T-helper 2 cell treated with Interferon-gamma antibody and Interleukin-4, amounts not matched to agents 5 μg/mL and 100 μg/mL, for 36 hours (primary cell): ENCODE results near the gene MTA3.
"Not testable (repeated sequence)": the region's sequence is repeated elsewhere in the genome, so short reads cannot be mapped to it uniquely, and the experiment has no call there.

Experiments
- DNase-seq: peaks from one replicate; pipeline ENCODE4 v3.0.0; 2021; ENCODE audit warnings: low spot score
- H3K27ac Mint-ChIP-seq: one replicate; pipeline ENCODE4 v1.8.0; 2021; ENCODE audit warnings: mild to moderate bottlenecking, mixed read lengths
- H3K27me3 Mint-ChIP-seq: one replicate; pipeline ENCODE4 v1.8.0; 2021; ENCODE audit warnings: low read depth, mixed read lengths
- H3K36me3 Mint-ChIP-seq: one replicate; pipeline ENCODE4 v1.8.0; 2021; ENCODE audit warnings: low read depth, mixed read lengths
- H3K4me1 Mint-ChIP-seq: one replicate; pipeline ENCODE4 v1.8.0; 2021; ENCODE audit warnings: low read depth, mixed read lengths
- H3K4me3 Mint-ChIP-seq: one replicate; pipeline ENCODE4 v1.8.0; 2022; ENCODE audit warnings: mild to moderate bottlenecking, moderate library complexity, mixed read lengths
- H3K9me3 Mint-ChIP-seq: one replicate; pipeline ENCODE4 v1.8.0; 2021; ENCODE audit warnings: mixed read lengths

MTA3 gene

DNA sequence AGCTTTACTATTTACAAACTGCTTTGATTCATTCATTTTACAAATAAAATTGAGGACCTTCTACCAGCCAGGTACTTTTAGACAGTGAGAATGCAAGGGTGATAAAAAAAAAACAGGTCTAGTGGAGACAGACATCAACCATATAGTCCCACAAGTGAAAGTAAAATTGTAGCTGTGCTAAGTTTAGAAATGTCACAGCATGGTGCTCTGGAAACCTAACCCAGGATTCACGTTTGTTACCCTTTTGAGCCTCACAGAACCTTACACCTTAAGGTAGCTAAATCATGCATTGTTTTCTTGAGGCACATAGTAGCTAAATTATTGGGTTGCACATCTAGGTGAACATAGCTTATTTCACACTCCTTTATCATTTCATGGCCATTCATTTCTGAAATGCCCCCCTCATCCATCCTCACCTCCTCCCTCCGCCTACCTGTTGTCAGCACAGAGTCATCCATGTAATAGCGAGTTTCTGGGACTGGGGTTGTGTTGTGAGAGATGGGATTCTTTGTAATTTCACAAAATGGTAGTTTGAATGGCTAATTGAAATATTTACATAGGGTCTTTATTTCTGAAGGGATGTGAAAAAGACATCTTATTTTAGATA lies 7.1 kb downstream of the MTA3 start:
- Mint-ChIP-seq H3K4me1 (peaks cover 23% of the 10 kb centered on the region), H3K4me3 (peak overlapping the region; percentile 1), H3K27me3 (no peaks in the 10 kb centered on the region), H3K36me3 (peaks cover 32% of the 10 kb centered on the region), H3K9me3 (no peaks in the 10 kb centered on the region), H3K27ac (no peak overlapping the region)
- no peak for DNase-seq

DNA sequence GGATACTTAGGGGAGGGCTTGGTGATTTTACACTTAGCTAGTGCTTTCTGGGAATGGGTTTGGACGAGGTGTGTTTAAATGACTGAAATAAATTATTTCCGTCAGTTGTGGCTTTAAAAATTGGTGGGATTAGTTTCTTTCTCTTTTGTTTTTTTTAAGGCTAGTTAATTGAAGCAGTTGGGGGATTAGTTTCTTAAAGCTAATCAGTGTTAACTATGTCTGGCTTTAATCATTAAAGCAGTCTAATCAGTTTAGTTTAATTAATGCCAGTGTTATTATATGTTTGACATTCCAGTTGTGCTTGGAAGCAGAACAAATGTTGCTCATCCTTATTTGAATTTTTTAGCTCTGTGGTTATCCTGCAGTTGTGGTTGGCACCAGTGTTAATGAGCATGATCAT lies 10.2 kb downstream of the MTA3 start:
- no peaks in the 10 kb centered on the region for H3K27me3 Mint-ChIP-seq
- H3K36me3 Mint-ChIP-seq, result peaks cover 36% of the 10 kb centered on the region
- no peak overlapping the region for H3K4me3 Mint-ChIP-seq
- no peak overlapping the region for H3K27ac Mint-ChIP-seq
- no peaks in the 10 kb centered on the region for H3K9me3 Mint-ChIP-seq
- H3K4me1 Mint-ChIP-seq, result peaks cover 22% of the 10 kb centered on the region
- DNase-seq, result no peak

DNA sequence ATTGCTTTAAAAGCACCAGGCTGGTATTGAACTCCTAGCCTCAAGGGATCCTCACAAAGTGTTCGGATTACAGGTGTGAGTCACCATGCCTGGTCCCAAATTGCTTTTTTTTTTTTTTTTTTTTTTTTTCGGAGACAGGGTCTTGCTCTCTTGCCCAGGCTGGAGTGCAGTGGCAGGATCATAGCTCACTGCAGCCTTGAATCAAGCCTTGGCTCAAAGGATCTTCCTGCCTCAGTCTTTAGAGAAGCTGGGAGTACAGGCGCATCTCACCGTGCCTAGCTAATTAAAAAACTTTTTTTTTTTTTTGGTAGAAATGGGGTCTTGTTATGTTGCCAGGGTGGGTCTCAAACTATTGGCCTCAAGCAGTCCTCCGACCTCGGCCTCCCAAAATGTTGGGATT lies 12.8 kb downstream of the MTA3 start:
- no peak overlapping the region for H3K27ac Mint-ChIP-seq
- DNase-seq, result no peak
- H3K4me3 Mint-ChIP-seq, result no peak overlapping the region
- peaks cover 6% of the 10 kb centered on the region for H3K4me1 Mint-ChIP-seq
- H3K36me3 Mint-ChIP-seq, result peaks cover 29% of the 10 kb centered on the region
- no peaks in the 10 kb centered on the region for H3K27me3 Mint-ChIP-seq
- no peaks in the 10 kb centered on the region for H3K9me3 Mint-ChIP-seq

- not testable (repeated sequence) for H3K4me3 Mint-ChIP-seq, H3K4me1 Mint-ChIP-seq, H3K27me3 Mint-ChIP-seq
These were observed 16.2 kb downstream of the MTA3 start for GRCh38 chr2:42584628-42585027.

DNA sequence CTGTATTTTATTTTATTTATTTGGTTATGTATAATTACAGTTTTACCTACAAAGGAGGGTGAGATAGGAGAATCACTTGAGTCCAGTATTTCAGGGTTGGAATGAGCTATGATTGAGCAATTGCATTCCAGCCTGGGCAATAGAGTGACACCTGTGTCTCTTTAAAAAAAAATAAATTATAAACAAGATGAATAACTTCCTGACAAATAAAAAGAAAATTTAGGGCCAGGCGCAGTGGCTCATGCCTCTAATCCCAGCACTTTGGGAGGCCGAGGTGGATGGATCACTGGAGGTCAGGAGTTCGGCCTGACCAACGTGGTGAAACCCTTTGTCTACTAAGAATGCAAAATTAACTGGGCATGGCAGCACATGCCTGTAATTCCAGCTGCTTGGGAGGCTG lies 17.3 kb downstream of the MTA3 start:
- Mint-ChIP-seq H3K36me3 (peaks cover 22% of the 10 kb centered on the region), H3K27me3 (no peaks in the 10 kb centered on the region), H3K4me3 (no peak overlapping the region), H3K9me3 (no peaks in the 10 kb centered on the region), H3K4me1 (peaks cover 8% of the 10 kb centered on the region), H3K27ac (no peak overlapping the region)
- DNase-seq, result no peak

More at GRCh38 chr2:42584628-42585027, 16.2 kb downstream of the MTA3 start:
- DNase-seq, H3K9me3 Mint-ChIP-seq, H3K27ac Mint-ChIP-seq: not testable (repeated sequence)
- H3K36me3 Mint-ChIP-seq, result peaks cover 26% of the 10 kb centered on the region

GRCh38 chr2:42587526-42588117 lies 19.2 kb downstream of the MTA3 start:
- DNase-seq, result no peak
- H3K27me3 Mint-ChIP-seq, result no peaks in the 10 kb centered on the region
- peaks cover 8% of the 10 kb centered on the region for H3K4me1 Mint-ChIP-seq
- no peak overlapping the region for H3K4me3 Mint-ChIP-seq
- H3K36me3 Mint-ChIP-seq, result peaks cover 17% of the 10 kb centered on the region
- H3K9me3 Mint-ChIP-seq, result no peaks in the 10 kb centered on the region
- H3K27ac Mint-ChIP-seq, result no peak overlapping the region

DNA sequence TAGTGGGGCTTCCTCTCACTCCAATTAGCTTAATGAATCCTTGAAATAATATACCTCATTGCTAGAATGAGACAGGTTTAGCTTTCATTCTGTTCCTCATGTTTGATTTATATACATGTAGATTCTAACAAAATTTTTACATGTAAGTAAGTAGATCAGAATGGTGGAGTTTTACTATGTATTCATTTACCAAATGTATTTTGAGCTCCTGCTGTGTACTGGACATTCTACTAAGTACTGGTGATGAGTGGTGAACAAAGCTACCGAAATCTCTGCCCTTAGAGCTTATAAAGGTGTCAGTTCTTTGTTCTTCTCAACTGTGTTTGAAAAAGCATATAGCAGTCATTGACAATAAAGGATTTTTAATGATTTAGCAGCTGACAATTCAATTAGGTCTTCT lies 19.7 kb downstream of the MTA3 start:
- Mint-ChIP-seq H3K4me3 (no peak overlapping the region), H3K4me1 (peaks cover 7% of the 10 kb centered on the region), H3K9me3 (no peaks in the 10 kb centered on the region), H3K27ac (no peak overlapping the region), H3K36me3 (peaks cover 13% of the 10 kb centered on the region), H3K27me3 (no peaks in the 10 kb centered on the region)
- no peak for DNase-seq

DNA sequence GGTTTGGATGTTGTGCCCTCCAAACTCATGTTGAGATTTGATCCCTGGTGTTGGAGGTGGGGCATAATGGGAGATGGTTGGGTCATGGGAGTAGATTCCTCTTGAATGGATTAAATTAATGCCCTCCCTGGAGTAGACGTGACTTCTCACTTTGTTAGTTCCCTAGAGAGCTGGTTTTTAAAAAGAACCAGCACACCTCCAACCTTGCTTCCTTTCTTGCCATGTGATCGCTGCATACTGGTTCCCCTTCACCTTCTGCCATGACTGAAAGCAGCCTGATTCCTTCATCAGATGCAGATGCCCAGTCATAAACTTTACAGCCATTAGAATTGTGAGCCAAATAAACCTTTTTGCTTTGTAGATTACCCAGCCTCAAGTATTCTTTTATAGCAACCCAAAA lies 21.7 kb downstream of the MTA3 start:
- no peak for DNase-seq
- Mint-ChIP-seq H3K27me3 (no peaks in the 10 kb centered on the region), H3K36me3 (peaks cover 14% of the 10 kb centered on the region), H3K4me1 (peaks cover 6% of the 10 kb centered on the region), H3K27ac (no peak overlapping the region), H3K9me3 (no peaks in the 10 kb centered on the region), H3K4me3 (no peak overlapping the region)

- Mint-ChIP-seq H3K4me3 (no peak overlapping the region), H3K36me3 (peaks cover 6% of the 10 kb centered on the region), H3K4me1 (peaks cover 4% of the 10 kb centered on the region), H3K9me3 (no peaks in the 10 kb centered on the region), H3K27ac (no peak overlapping the region), H3K27me3 (no peaks in the 10 kb centered on the region)
- no peak for DNase-seq
These were observed 24.9 kb downstream of the MTA3 start for GRCh38 chr2:42593282-42593681.

- Mint-ChIP-seq H3K36me3 (peaks cover 1% of the 10 kb centered on the region), H3K27ac (no peak overlapping the region), H3K4me1 (peaks cover 4% of the 10 kb centered on the region), H3K4me3 (no peak overlapping the region), H3K9me3 (no peaks in the 10 kb centered on the region), H3K27me3 (no peaks in the 10 kb centered on the region)
- no peak for DNase-seq
These were observed 30.2 kb downstream of the MTA3 start for GRCh38 chr2:42598656-42599055.

GRCh38 chr2:42601076-42601475 lies 32.6 kb downstream of the MTA3 start:
- Mint-ChIP-seq H3K36me3 (no peaks in the 10 kb centered on the region), H3K4me3 (no peak overlapping the region), H3K9me3 (no peaks in the 10 kb centered on the region), H3K27ac (no peak overlapping the region), H3K27me3 (no peaks in the 10 kb centered on the region), H3K4me1 (peaks cover 4% of the 10 kb centered on the region)
- no peak for DNase-seq

DNA sequence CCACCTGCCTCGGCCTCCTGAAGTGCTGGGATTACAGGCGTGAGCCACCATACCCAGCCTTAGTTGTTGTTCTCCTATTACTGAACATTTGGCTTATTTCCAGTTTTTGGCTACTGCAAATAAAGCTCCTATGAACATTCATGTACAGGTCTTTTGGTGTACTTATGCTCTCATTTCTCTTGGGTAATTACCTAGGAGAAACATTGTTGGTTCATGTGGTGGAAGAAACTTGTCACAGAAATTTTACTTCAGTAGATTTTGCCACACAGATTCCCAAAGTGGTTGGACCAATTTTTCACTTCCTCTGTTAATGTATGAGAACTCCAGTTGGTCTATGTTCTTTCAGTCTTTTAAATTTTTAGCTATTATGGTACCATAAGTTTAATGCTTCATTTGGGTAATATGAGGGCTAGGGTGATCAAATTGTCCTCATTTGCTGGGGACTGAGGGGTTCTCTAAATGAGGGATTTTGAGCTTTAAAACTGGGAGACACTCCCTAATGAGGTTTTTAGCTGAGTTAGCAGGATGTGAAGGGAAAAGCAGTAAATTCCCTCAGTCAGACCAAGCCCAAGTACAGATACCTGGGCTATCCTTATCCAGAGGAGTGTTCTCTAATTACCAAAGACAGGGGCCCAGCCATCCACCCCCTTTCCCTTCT lies 33.9 kb downstream of the MTA3 start:
- H3K4me3 Mint-ChIP-seq, result no peak overlapping the region
- no peaks in the 10 kb centered on the region for H3K9me3 Mint-ChIP-seq
- peaks cover 4% of the 10 kb centered on the region for H3K4me1 Mint-ChIP-seq
- no peaks in the 10 kb centered on the region for H3K27me3 Mint-ChIP-seq
- no peak for DNase-seq
- no peak overlapping the region for H3K27ac Mint-ChIP-seq
- no peaks in the 10 kb centered on the region for H3K36me3 Mint-ChIP-seq

GRCh38 chr2:42602876-42603219 lies 34.4 kb downstream of the MTA3 start:
- no peak overlapping the region for H3K4me3 Mint-ChIP-seq
- no peak overlapping the region for H3K27ac Mint-ChIP-seq
- DNase-seq, result no peak

DNA sequence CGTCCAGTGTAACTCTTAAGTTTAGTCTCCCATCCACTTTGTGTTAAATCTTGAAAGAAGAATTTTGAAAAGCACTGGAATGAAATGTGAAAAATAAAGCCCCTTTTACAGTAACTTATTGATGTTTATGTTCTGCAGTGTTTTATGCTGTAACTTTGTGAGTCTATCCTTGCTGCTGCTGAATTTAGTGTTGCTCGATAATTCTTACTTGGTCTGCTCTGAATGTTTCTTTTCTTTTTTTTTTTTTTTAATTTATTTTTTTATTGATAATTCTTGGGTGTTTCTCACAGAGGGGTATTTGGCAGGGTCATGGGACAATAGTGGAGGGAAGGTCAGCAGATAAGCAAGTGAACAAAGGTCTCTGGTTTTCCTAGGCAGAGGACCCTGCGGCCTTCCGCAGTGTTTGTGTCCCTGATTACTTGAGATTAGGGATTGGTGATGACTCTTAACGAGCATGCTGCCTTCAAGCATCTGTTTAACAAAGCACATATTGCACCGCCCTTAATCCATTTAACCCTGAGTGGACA lies 36.0 kb downstream of the MTA3 start:
- not testable (repeated sequence) for H3K36me3 Mint-ChIP-seq, H3K4me3 Mint-ChIP-seq, H3K9me3 Mint-ChIP-seq, H3K27me3 Mint-ChIP-seq, H3K27ac Mint-ChIP-seq, DNase-seq, H3K4me1 Mint-ChIP-seq

More at GRCh38 chr2:42602876-42603219, 34.4 kb downstream of the MTA3 start:
- Mint-ChIP-seq H3K4me1 (peaks cover 4% of the 10 kb centered on the region), H3K27me3 (no peaks in the 10 kb centered on the region), H3K9me3 (no peaks in the 10 kb centered on the region), H3K36me3 (no peaks in the 10 kb centered on the region)
